Measurements from ENCODE around the gene ACTR5. TPM values are rescaled to one million over a fixed set of nuclear protein-coding genes. Genes with fewer than 3 reads are reported as not detected.
A peak's percentile ranks its signal among the peaks of the same experiment; 100 is the strongest.

Gene ACTR5
- polyA plus RNA-seq, 3 donors = 9.4 to 9.8 (median 9.8) TPM

DNA sequence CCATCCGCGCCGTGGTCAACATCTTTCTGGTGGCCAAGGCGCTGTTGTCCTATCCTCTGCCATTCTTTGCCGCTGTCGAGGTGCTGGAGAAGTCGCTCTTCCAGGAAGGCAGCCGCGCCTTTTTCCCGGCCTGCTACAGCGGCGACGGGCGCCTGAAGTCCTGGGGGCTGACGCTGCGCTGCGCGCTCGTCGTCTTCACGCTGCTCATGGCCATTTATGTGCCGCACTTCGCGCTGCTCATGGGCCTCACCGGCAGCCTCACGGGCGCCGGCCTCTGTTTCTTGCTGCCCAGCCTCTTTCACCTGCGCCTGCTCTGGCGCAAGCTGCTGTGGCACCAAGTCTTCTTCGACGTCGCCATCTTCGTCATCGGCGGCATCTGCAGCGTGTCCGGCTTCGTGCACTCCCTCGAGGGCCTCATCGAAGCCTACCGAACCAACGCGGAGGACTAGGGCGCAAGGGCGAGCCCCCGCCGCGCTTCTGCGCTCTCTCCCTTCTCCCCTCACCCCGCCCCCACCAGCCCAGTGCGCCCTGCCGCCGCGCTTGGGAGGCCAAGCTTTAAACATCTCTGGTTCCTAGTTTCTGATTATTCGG lies 20.0 kb upstream of the ACTR5 start:
- DNase-seq (ENCODE audit: low read depth in 3 of 3, low spot score in 2 of 3) = no peak

DNA sequence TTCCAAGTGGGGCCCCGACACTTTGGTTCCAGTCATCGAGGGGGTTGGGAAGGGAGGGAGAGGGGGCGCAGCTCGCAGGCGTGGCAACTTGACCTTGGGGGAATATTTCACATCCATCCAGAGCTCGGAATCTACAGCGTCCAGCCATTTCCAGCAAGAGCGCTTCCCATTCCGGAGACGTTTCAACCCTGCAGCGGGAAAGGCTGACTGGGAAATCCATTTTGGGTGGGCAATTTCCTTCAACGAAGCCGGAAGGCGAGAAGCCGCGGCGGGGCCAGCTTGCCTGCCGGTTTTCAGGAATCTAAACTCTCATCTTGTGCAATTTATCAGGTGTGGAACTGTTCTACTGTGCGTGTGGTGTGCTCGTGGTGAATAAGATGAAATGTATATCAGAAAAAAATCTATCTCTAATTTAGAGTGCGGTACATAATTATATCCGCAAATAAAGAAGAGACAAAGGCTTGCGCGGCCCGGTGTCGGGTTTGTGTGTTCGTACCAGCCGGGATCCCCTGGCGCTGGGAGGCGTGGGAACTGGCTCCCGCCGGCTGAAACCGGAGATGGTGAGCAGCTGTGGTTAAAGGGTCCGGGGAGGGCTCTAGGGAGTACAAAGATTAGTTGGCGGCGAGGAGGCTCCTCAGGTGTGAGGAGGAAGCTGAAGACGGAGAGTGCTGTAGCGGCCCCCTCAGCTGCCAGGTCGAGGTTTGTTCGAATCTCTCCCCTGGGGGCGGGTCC lies 19.2 kb upstream of the ACTR5 start:
- DNase-seq (ENCODE audit: low read depth in 3 of 3, low spot score in 2 of 3) = no peak

DNA sequence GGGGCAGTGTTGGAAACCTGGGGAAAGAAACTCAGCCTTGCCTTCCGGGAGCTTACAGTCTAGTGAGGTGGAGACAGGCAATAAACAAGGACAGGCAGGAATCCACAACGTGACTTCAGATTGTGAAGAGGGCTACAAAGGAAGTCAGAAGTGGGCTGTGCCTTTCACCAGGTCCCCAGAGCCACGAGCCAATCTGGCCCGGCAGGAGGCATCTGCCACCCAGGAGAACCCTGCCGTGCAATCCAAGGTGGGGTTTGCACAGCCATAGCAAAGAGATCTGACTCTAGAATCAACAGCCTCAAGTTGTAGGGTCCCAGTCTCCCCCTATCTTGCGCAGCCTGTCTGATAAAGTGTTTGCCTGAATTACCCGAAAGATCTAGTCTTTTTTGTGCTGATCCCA lies 18.5 kb upstream of the ACTR5 start:
- no peak for DNase-seq (ENCODE audit: low read depth in 3 of 3, low spot score in 2 of 3)

DNA sequence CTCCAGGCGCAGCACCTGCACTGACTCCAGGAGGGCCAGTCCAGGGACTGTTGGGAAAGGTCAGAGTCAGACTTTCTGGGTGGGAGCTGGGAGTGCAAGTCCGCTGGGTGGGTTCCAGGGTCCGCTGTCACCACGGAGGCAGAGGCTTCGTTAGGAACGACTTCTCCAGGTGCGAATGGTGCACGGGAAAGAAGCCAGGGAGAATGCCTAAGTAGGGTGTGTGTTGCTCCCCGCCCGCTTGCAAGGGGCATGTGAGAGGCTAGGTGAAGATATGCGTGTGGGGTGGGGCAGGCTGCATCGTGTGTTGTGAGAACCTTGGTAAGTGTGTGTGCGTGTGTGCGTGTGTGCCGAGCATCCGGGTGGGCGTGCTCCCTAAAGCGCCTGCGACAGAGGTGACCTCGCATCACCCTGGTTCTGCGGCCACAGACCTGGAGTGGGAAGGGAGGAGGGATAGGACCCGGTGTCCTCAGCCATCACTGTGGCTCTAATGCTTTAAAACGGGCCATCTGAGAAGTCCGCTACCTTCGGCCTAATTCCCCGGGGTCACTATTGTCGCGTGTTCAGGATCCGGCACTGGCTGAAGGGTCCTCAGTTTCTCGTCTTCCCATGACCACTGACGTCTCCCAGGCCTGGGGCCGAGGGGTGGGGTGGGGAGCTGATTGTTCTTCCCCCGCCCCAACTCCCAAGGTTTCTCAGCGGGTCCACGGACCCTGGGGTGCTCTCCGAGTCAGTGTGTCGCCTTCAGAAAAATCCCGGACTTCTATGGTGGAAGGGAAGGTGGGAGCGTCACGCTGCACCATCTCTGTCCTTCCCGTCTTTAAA lies 17.9 kb upstream of the ACTR5 start:
- no peak for DNase-seq (ENCODE audit: low read depth in 3 of 3, low spot score in 2 of 3)

DNA sequence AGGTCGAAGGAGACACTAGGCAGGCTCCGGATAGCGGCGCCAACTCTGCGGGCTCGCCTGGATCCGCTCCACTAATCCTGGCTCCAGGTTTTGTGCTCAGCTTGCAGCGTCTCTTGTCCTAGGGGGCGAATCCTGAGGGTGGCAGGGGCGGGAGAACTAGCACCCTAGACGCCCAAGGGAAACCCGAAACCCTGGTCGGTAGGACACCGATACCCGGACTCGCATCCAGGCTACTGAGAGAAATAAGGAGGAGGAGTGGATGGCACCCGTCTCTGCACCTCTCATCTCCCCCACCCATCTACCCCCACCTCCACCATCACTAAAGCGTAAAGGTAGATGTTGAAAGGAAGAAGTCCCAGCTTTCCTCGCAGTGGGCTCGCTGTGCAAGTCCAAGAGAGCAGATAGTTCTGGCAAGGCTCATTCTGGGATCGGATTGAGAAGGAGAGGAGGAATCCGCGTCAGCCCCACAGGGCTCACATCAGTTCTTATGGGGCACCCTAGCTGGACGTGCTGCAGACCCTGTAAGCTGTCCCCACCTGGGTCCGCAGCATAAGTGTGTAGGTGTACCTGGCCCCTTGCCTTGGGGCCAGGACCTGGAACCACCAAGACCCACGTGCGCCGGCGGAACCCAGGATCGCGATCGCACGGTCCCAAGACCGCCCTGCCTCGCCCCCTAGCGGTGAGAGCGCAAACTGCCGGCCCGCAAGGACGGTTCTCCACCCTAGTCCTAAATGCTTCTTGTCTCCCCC lies 17.1 kb upstream of the ACTR5 start:
- DNase-seq (ENCODE audit: low read depth in 3 of 3, low spot score in 2 of 3) = no peak

DNA sequence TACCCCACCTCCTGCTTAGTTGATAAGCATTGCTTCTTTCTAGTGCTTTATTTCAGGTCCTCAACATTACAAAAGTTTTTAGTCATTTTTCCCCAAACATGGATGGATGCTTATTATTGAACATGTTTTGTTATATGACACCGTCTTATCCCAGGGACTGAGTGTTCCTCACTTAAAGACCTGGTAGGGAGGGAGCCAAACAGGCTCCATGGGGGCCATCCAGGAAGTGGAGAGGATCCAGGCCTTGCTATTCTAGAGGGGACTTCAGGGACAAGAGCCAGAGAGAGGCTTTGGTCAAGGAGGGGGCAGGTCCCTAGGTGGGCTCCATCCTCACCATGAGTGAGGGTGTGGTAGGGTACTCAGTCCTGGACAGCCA lies 16.5 kb upstream of the ACTR5 start:
- DNase-seq (ENCODE audit: low read depth in 3 of 3, low spot score in 2 of 3) = no peak

DNA sequence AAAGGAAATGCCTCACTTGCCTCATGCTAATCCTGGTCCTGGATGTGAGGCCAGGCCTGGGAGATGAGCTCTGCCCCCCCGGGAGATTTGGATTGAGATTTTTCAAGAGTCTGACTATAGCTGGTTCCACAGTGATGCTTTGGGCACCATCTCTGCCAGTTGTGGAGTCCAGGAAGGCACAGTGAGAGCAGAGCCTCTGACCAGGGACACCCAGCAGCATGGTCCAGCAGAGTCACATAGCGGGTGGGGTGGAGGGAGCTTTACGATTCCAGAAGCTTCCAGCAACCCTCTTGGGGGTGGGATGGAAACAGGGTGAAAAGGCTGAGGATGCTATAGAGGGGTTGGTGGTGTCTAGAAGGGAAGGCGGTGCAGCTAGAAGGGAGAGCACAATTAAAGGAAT lies 15.3 kb upstream of the ACTR5 start:
- DNase-seq (ENCODE audit: low read depth in 3 of 3, low spot score in 2 of 3) = no peak

DNA sequence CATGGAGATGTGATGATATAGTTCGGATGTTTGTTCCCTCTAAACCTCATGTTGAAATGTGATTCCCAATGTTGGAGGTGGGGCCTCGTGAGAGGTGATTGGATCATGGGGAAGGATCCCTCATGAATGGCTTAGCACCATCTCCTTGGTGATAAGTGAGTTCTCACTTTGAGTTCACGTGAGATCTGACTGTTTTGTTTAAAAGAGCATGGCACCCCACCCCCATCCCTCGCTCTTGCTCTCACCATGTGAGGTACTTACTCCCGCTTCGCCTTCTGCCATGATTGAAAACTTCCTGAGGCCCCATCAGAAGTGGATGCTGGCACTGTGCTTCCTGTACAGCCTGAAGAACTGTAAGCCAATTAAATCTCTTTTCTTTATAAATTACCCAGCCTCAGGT lies 13.1 kb upstream of the ACTR5 start:
- no peak for DNase-seq (ENCODE audit: low read depth in 3 of 3, low spot score in 2 of 3)

DNA sequence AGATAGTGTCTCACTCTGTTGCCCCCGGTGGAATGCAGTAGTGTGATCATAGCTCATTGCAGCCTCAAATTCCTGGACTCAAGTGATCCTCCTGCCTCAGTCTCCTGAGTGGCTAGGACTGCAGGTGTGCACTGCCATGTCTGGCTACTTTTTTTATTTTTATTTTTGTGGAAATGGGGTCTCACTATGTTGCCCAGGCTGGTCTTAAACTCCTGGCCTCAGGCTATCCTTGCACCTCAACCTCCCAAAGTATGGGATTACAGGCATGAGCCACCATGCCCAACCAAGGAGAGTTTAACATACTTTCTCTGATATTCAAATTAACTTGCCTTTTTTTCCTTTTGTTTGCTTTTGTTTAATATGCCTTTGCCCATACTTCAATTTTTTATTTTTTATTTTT lies 10.4 kb upstream of the ACTR5 start:
- no peak for DNase-seq (ENCODE audit: low read depth in 3 of 3, low spot score in 2 of 3)

DNA sequence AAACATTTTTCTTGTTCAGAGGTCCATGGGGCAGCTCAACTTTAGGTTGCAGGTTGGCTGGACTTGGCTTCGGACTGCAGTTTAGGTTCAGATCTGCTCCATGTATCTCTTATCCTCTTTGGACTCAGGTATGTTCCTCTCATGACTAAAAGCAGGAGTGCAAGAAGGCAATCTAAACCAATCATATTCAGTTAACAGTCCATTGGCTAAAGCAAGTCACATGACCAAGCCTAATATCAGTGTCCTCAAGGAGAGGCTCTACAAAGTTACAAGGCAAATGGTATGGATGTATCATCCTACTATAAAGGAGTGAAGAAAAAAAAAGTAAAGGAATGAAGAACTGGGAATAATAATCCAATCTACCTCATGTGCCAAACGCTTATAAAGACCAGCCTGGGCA lies 2.5 kb upstream of the ACTR5 start:
- DNase-seq (ENCODE audit: low read depth in 3 of 3, low spot score in 2 of 3) = no peak

DNA sequence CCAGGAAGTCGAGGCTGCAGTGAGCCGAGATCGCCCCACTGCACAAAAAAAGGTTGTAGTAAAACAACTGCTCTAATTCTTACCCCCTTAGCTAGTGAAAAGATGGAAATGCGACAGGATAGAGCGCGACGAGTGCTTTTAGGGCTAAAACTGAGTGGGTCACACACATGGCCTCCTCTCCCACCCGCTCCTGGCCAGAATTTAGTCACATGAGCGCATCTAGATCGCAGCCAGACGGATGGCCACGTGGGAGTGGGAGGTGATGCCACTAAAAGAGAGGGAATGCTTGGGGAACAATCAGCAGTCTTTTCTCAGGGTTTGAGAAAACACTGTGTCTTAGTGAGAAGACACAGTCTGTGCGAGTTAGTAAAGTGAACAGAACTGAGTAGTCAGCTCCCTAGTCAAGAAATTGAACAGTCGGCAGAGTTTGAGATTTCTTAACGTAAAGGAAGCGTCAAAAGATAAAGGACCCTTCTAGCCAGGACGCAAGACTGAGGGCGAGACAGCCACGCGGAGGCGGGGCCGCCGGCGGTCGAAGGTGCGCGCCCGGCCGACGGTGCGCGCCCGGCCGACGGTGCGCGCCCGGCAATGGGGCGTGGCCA lies 664 bp upstream of the ACTR5 start:
- peak in 1 of 3 donors; percentile 24 for DNase-seq (ENCODE audit: low read depth in 3 of 3, low spot score in 2 of 3)

DNA sequence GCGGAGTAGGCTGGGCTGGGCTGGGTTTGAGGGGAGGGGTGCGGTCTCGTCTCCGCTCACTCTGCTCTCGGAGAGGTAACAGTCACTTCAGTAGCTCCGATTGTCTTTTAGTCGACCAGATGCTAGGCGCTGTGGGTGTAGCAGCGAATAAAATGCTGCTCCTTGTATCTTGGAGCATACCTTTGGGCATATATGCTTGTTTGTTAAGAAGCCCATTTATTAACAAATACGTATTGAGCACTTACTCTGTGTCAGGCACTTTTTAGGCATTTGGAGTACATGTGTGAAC lies 545 bp downstream of the ACTR5 start:
- no peak for DNase-seq (ENCODE audit: low read depth in 3 of 3, low spot score in 2 of 3)

DNA sequence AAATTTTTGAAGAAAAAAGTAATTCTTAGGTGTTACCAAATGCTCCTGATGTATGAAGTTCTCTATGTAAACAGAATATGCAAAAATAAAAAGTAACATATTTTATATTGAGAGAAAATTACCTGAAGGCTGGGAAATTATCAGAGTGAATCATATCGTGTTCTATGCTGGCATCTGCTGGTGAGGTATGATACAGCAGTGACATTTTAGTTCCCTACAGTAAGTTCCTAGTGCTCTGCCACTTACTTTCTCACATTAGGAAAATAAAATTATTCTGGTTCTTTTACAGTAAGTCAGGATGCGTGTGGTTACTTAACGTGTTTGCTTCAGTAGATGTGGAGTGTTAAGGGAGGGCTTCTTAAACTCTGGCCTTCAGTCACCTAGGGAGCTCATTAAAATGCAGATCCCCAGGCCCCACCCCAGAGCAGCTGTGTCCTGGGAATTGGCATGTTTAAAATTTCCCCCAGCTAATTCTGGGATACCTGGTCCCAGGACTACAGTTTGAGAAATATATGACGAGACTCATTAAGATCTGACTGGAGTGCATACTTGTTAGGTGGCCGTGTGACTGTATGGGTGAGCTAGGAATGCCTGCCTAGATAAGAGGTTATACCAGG lies 3.2 kb downstream of the ACTR5 start:
- no peak for DNase-seq (ENCODE audit: low read depth in 3 of 3, low spot score in 2 of 3)

DNA sequence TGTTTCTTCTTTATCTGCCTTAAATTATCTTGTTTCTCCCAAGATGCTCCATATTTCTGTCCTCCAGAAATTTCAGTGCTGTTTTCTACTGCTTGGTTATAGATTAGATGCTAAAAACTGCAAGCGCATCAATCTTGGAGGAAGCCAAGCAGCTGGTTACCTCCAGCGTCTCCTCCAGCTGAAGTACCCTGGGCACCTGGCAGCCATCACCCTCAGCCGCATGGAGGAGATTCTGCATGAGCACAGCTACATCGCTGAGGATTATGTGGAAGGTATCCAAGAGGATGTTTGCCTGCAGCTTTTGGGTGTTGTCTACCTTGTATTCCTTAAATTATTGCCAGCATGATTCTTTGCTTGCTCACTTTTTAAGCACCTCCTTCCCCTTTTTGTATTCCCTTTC lies 3.8 kb downstream of the ACTR5 start:
- DNase-seq (ENCODE audit: low read depth in 3 of 3, low spot score in 2 of 3) = no peak

DNA sequence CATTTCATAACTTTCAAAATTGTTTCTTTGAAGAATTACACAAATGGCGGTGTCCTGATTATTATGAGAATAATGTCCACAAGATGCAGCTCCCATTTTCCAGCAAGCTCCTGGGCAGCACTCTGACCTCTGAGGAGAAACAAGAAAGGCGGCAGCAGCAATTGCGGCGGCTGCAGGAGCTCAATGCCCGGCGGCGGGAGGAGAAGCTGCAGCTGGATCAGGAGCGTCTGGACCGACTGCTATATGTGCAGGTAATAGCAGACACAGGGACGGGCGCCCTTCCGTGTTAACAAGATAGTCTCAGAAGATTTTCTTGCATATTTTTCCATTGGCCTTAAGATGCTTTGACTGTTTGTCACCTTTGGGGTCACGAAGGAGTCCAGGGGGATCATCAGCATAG lies 6.7 kb downstream of the ACTR5 start:
- DNase-seq (ENCODE audit: low read depth in 3 of 3, low spot score in 2 of 3) = no peak

DNA sequence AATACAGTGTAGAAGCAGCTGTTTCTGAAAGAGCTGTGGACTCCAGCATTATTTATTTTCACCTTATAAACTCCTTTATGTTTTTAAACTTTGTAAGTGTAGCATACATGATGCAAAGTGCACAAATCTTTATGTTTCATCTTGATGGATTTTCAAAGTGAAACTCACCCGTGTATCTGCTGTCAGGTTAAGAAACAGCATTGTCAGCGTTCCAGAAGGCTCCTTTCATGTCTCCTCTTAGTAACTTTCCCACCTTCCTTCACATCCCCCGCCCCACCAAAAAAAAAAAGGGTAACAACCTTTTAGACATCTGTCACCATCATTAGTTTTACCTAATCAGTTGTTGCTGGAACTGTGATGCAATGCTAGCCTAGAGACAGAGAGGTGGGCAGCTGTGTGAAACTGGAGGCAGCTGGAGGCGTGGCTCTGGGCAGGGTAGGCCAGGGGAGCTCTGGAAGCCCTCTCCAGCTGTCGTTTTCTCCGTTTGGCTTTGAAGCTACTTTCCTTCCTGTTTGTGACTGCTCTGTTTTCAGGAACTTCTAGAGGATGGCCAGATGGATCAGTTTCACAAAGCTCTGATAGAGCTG lies 7.2 kb downstream of the ACTR5 start:
- no peak for DNase-seq (ENCODE audit: low read depth in 3 of 3, low spot score in 2 of 3)

DNA sequence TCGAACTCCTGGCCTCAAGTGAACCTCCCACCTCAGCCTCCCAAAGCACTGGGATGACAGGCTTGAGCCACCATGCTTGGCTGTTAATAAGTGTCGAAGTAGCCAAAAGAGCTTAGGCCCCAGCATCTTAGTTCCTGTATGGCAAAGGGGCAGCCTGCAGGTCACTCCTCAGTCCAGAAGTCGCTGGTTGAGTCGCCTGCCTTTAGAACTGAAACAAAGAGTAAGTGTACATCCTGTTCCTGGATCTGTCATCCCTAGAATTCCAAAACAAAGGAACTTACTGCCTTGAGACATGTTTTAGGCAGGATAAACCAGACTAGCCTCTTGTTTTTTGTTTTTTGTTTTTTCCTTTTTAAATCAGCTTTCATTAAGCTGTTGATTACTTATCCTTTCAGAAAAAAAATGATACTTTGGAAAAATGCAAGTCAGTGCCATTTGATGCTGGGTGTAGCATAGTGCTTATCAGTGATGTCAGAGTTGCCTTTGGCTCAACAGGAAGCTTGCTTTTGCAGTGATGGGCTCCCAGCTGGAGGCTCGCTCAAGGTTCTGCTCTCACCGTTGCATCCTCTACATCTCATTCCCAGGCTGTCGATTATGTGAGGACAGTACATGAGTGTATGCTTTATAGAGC lies 9.0 kb downstream of the ACTR5 start:
- DNase-seq (ENCODE audit: low read depth in 3 of 3, low spot score in 2 of 3) = no peak

DNA sequence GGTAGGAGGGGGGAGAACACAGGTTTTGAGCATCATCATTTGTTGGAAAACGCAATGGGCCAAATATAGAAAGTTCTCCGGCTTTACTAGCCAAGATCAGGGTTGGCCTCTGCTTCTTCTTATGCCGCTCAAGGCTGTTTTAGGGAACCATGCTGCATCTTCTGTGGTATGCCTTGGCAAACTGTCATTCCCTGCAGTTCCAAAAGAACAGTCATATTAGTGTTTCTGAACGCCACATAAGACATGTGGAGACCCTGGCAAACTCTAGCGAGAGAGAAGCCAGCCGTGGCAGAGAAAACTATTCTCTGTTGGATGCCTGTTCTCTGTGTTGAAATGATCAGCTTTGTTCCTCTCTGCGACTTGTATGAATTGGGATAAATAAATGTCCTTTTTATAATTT lies 10.8 kb downstream of the ACTR5 start:
- no peak for DNase-seq (ENCODE audit: low read depth in 3 of 3, low spot score in 2 of 3)

DNA sequence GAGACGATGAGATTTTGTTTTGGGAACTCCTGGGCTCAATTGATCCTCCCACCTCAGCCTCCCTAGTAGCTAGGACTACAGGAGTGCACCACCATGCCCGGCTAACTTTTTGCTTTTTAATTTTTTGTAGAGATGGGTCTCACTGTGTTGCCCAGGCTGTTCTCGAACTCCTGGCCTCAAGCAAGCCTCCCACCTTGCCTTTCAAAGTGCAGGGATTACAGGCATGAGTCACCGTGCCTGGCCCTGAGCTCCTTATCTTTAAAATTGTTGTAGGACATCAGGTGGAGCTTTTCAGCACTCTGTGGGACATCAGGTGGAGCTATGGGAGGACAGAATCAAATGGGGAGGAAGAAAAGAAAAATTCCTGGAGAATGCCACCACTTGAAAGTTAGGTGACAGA lies 12.7 kb downstream of the ACTR5 start:
- no peak for DNase-seq (ENCODE audit: low read depth in 3 of 3, low spot score in 2 of 3)

DNA sequence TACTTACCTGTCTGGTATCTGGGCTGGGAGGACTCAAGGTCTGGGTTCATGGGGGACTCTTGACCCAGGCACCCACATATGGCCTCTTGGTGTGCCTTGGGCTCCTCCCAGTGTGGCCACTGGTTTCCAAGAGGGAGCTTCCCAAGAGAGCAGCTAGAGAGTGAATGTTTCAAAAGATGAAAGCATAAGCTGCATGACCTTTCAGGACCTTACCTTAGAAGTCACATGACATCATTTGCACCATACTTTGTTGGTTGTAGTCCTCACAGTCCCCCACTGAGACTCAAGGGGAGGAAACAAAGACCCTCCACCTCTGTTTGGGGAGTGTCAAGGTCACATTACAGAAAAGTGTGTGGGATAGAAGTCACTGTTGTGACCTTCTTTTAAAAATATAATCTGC lies 13.9 kb downstream of the ACTR5 start:
- no peak for DNase-seq (ENCODE audit: low read depth in 3 of 3, low spot score in 2 of 3)

Measured in right renal cortex interstitium (tissue), 3 donors.